Activated CD8-positive, alpha-beta T cell treated with anti-CD3 and anti-CD28 coated beads for 36 hours (primary cell): Measurements from ENCODE around the gene ANGPTL8. TPM values are rescaled to one million over a fixed set of nuclear protein-coding genes. Genes with fewer than 3 reads are reported as not detected.

Source experiments
- ATAC-seq: fragments of 200-7000 bp; cut with Tn5 transposase; one replicate; pipeline ENCODE4 v1.10.0; 2021; ENCODE audit warnings: mild to moderate bottlenecking, moderate library complexity
- CTCF ChIA-PET: fragments of 350-600 bp; sonication (Branson Sonifier 250); formaldehyde crosslinking; loops from one replicate; lab custom pipeline; 2021; ENCODE audit warnings: antibody characterized with exemption; lab: Charles Lee
- POLR2A ChIA-PET: fragments of 350-600 bp; sonication (Branson Sonifier 250); formaldehyde crosslinking; loops from one replicate; lab custom pipeline; 2021; ENCODE audit warnings: antibody characterized with exemption; lab: Charles Lee
- DNase-seq: peaks from one replicate; pipeline ENCODE4 v3.0.0-alpha.2; 2020
- H3K27ac Mint-ChIP-seq: one replicate; pipeline ENCODE4 v1.8.0; 2021; ENCODE audit warnings: mild to moderate bottlenecking, mixed read lengths
- H3K27me3 Mint-ChIP-seq: one replicate; pipeline ENCODE4 v1.8.0; 2021; ENCODE audit warnings: mixed read lengths
- H3K36me3 Mint-ChIP-seq: one replicate; pipeline ENCODE4 v1.8.0; 2021; ENCODE audit warnings: low read depth, mixed read lengths
- H3K4me1 Mint-ChIP-seq: one replicate; pipeline ENCODE4 v1.8.0; 2021; ENCODE audit warnings: low read depth, mixed read lengths
- H3K4me3 Mint-ChIP-seq: one replicate; pipeline ENCODE4 v1.8.0; 2021; ENCODE audit warnings: mild to moderate bottlenecking, moderate library complexity, mixed read lengths
- H3K9me3 Mint-ChIP-seq: one replicate; pipeline ENCODE4 v1.8.0; 2021; ENCODE audit warnings: mixed read lengths
- intact Hi-C: fragments of 100-400 bp; cut with micrococcal nuclease; formaldehyde crosslinking; loops from one replicate; pipeline ENCODE4 v1.10.0; 2022
- total RNA-seq, 2 experiments: library from RNA; stranded (reverse); gene quantifications; one replicate each; pipeline ENCODE4 v1.2.3, GENCODE V29; 2021
- TF ChIP-seq, protein P1 (sequence below): fragments of 200-600 bp; IDR thresholded peaks from one replicate; pipeline ENCODE4 v1.8.0; 2022; ENCODE audit warnings: antibody characterized with exemption, mild to moderate bottlenecking

Gene ANGPTL8, protein sequence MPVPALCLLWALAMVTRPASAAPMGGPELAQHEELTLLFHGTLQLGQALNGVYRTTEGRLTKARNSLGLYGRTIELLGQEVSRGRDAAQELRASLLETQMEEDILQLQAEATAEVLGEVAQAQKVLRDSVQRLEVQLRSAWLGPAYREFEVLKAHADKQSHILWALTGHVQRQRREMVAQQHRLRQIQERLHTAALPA
- total RNA-seq: not detected

DNA sequence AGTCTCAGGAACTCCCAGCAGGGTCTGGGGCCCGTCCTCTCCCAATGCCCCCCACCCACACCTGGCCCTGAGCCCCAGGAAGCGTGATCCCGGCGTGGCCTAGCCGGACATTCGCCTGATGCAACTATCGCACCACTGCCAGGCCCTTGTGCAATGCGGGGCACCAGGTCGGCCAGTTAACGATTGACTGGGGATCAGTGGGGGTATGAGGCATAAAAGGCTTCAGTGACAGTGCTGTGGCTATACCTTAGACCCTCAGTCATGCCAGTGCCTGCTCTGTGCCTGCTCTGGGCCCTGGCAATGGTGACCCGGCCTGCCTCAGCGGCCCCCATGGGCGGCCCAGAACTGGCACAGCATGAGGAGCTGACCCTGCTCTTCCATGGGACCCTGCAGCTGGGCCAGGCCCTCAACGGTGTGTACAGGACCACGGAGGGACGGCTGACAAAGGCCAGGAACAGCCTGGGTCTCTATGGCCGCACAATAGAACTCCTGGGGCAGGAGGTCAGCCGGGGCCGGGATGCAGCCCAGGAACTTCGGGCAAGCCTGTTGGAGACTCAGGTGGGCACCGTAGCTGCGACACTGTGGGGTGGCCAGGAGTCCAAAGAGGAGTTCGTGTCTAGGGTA is at the start of gene ANGPTL8:
TSS of gene ANGPTL8 (plus strand) at position 243 of the 624 bp plus-strand sequence. CDS start at position 262, 19 bp downstream.
- ATAC-seq (no peak), DNase-seq (no peak)
- peaks cover 9% of the 10 kb centered on the region for H3K27me3 Mint-ChIP-seq
- POLR2A ChIA-PET: interaction anchor here (1.2 kb wide), 1 partner anchor 13 kb away, joined by 3 read pairs; no protein-coding TSS in a partner anchor
- no peak within 1 kb of the TSS for H3K27ac Mint-ChIP-seq
- intact Hi-C loops: no loop called here
- peaks cover 5% of the 10 kb centered on the region for H3K4me1 Mint-ChIP-seq
- CTCF ChIA-PET: interaction anchor here (2.1 kb wide), 1 partner anchor 243 kb away, joined by 6 read pairs; no protein-coding TSS in a partner anchor
- peaks cover 5% of the 10 kb centered on the region for H3K9me3 Mint-ChIP-seq
- no peak within 1 kb of the TSS for H3K4me3 Mint-ChIP-seq
- TF ChIP-seq, protein P1, sequence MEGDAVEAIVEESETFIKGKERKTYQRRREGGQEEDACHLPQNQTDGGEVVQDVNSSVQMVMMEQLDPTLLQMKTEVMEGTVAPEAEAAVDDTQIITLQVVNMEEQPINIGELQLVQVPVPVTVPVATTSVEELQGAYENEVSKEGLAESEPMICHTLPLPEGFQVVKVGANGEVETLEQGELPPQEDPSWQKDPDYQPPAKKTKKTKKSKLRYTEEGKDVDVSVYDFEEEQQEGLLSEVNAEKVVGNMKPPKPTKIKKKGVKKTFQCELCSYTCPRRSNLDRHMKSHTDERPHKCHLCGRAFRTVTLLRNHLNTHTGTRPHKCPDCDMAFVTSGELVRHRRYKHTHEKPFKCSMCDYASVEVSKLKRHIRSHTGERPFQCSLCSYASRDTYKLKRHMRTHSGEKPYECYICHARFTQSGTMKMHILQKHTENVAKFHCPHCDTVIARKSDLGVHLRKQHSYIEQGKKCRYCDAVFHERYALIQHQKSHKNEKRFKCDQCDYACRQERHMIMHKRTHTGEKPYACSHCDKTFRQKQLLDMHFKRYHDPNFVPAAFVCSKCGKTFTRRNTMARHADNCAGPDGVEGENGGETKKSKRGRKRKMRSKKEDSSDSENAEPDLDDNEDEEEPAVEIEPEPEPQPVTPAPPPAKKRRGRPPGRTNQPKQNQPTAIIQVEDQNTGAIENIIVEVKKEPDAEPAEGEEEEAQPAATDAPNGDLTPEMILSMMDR: no peak
- peaks cover 2% of the 10 kb centered on the region for H3K36me3 Mint-ChIP-seq

DNA sequence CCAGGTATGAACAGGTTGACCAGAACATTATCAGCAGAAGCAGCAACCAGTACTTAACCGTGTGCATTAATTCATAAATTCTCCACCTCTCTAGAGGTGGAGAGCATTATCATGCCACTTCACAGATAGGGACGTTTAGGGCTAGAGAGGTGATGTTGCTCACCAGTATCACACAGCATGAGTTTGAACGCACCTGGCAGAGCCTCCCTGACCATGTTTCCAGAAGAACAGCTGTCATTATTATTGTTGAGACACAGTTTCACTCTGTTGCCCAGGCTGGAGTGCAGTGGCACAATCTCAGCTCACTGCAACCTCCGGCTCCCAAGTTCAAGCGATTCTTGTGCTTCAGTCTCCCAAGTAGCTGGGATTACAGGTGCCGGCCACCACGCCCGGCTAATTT is 48.9 kb upstream of the ANGPTL8 start:
- peaks cover 2% of the 10 kb centered on the region for H3K4me1 Mint-ChIP-seq
- ATAC-seq (no peak), DNase-seq (no peak)
- no peaks in the 10 kb centered on the region for H3K36me3 Mint-ChIP-seq
- H3K27ac Mint-ChIP-seq: no peak overlapping the region
- H3K4me3 Mint-ChIP-seq: no peak overlapping the region
- TF ChIP-seq, protein P1: no peak
- no peaks in the 10 kb centered on the region for H3K9me3 Mint-ChIP-seq
- intact Hi-C loops: no loop called here
- CTCF ChIA-PET: no interaction called here
- H3K27me3 Mint-ChIP-seq: peaks cover 1% of the 10 kb centered on the region
- POLR2A ChIA-PET: interaction anchor here (1.2 kb wide), 1 partner anchor 23 kb away, joined by 4 read pairs; no protein-coding TSS in a partner anchor

DNA sequence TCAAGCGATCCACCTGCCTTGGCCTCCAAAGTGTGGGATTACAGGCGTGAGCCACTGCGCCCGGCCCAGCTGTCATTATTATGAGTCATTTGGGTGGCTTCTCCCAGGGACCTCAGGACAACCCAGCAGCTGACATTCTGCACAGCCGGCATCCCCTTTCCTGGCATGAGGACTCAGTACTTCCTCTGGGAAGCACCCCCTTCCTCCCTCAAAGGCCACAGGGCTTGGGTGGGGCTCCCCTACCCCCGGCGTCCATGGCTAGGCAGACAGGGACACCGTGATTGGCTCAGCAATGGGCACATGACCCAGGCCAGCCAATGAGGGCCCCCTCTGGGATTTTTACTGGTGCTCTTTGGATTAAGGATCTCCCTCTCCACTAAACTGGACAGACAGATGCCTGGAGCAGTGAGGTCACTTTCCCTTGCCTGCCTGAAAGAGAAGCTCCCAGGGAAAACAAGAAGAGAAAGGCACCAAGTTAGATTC is 48.1 kb upstream of the ANGPTL8 start:
- ATAC-seq (no peak), DNase-seq (peak; percentile 23)
- TF ChIP-seq, protein P1: no peak
- Mint-ChIP-seq H3K27ac (no peak overlapping the region), H3K27me3 (peaks cover 6% of the 10 kb centered on the region), H3K9me3 (no peaks in the 10 kb centered on the region), H3K4me1 (peaks cover 4% of the 10 kb centered on the region), H3K4me3 (no peak overlapping the region), H3K36me3 (no peaks in the 10 kb centered on the region)
- CTCF ChIA-PET: no interaction called here
- POLR2A ChIA-PET: interaction anchor here (0.6 to 1.2 kb wide), 3 partner anchors 8 to 52 kb away, joined by 3 to 4 read pairs (median 4); no protein-coding TSS in a partner anchor
- intact Hi-C loops: no loop called here

DNA sequence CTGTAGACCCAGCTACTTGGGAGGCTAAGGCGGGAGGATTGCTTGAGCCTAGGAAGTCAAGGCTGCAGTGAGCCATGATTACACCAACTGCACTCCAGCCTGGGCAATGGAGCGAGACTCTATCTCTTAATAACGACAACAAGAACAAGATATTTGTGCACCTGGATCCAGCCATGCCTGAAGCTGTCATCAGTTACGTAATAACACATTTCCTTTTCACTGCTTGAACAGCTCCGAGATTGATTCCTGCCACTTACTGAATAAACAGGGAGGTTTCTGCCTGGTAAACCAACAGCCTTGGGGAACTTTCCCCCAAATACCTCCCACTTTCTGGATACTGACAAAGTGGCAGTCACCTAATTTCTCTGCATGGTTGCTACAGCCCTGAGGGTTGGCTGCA is 47.5 kb upstream of the ANGPTL8 start:
- ATAC-seq (no peak), DNase-seq (no peak)
- no peaks in the 10 kb centered on the region for H3K9me3 Mint-ChIP-seq
- ChIA-PET POLR2A (interaction anchor here (0.6 to 1.2 kb wide), 2 partner anchors 9 to 53 kb away, joined by 3 to 4 read pairs; no protein-coding TSS in a partner anchor), CTCF (no interaction called here)
- no peaks in the 10 kb centered on the region for H3K36me3 Mint-ChIP-seq
- peaks cover 7% of the 10 kb centered on the region for H3K4me1 Mint-ChIP-seq
- H3K27ac Mint-ChIP-seq: no peak overlapping the region
- peaks cover 10% of the 10 kb centered on the region for H3K27me3 Mint-ChIP-seq
- no peak overlapping the region for H3K4me3 Mint-ChIP-seq
- TF ChIP-seq, protein P1: no peak
- intact Hi-C loops: no loop called here
